Measurements from ENCODE around the gene TMEM52.

- TF ChIP-seq EZH2phosphoT487 (IDR thresholded peaks at IDR 0.05; ENCODE audit: insufficient read depth, low read depth) (no peak), EZH2 (IDR thresholded peaks at IDR 0.05; ENCODE audit: insufficient read depth, poor library complexity, severe bottlenecking) (no peak)
Measured at GRCh38 chr1:1939296-1940122, 20.4 kb upstream of the TMEM52 start.
